Left ventricle myocardium inferior (tissue), 1 donor: ENCODE measurements around the gene GCNA. TPM values are rescaled to one million over a fixed set of nuclear protein-coding genes. Genes with fewer than 3 reads are reported as not detected.
"Not testable (repeated sequence)": the region's sequence is repeated elsewhere in the genome, so short reads cannot be mapped to it uniquely, and the experiment has no call there.

Experiments
- DNase-seq: peaks from one replicate; pipeline ENCODE4 v3.0.0-alpha.2; 2020
- H3K27ac ChIP-seq: fragments of 200-600 bp; replicated peaks from 2 replicates; pipeline ENCODE4 v1.8.0; 2021
- H3K27me3 ChIP-seq: fragments of 200-600 bp; 2 replicates; pipeline ENCODE4 v1.8.0; 2021; ENCODE audit warnings: low read depth
- H3K36me3 ChIP-seq: fragments of 200-600 bp; 2 replicates; pipeline ENCODE4 v1.8.0; 2021
- H3K4me1 ChIP-seq: fragments of 200-600 bp; 2 replicates; pipeline ENCODE4 v1.8.0; 2021
- H3K4me3 ChIP-seq: fragments of 200-600 bp; 2 replicates; pipeline ENCODE4 v1.8.0; 2021; ENCODE audit warnings: mild to moderate bottlenecking, moderate library complexity
- H3K9me3 ChIP-seq: fragments of 200-600 bp; replicated peaks from 2 replicates; pipeline ENCODE4 v1.8.0; 2021
- CTCF ChIP-seq: fragments of 200-600 bp; IDR thresholded peaks from 2 replicates; pipeline ENCODE4 v1.8.0; 2021; ENCODE audit warnings: antibody characterized with exemption, mild to moderate bottlenecking, borderline replicate concordance
- intact Hi-C: fragments of 100-400 bp; cut with micrococcal nuclease; formaldehyde crosslinking; loops from one replicate; pipeline ENCODE4 v1.11.0; 2022
- total RNA-seq: library from RNA; stranded (reverse); fragmentation: NEBNext Ultra II Directional; extraction: Animal tissue kit (Norgen Biotek cat#: 25700); gene quantifications from one replicate; pipeline ENCODE4 v1.2.1, GENCODE V29; 2021
- donor health status: DM: no; HTN: yes; CAD: no; lungs with severe emphysema.

Gene GCNA
- total RNA-seq, 1 donor from 2014 or later: 1.4 TPM

GRCh38 chrX:71637253-71637618, 59.0 kb downstream of the GCNA start:
- H3K27ac ChIP-seq: peak overlapping the region; percentile 51
- TF ChIP-seq CTCF: no peak
- no peak for DNase-seq
- H3K36me3 ChIP-seq: no peaks in the 10 kb centered on the region
- no peaks in the 10 kb centered on the region for H3K27me3 ChIP-seq
- intact Hi-C loops: no loop called here
- peaks cover 19% of the 10 kb centered on the region for H3K4me1 ChIP-seq
- H3K4me3 ChIP-seq: no peak overlapping the region
- H3K9me3 ChIP-seq: no peaks in the 10 kb centered on the region

- no peak overlapping the region for H3K4me3 ChIP-seq
- no peaks in the 10 kb centered on the region for H3K27me3 ChIP-seq
- TF ChIP-seq CTCF: no peak
- H3K4me1 ChIP-seq: peaks cover 17% of the 10 kb centered on the region
- intact Hi-C loops: no loop called here
- H3K27ac ChIP-seq: peak overlapping the region; percentile 51
- no peaks in the 10 kb centered on the region for H3K9me3 ChIP-seq
- H3K36me3 ChIP-seq: no peaks in the 10 kb centered on the region
- DNase-seq: no peak
Measured at GRCh38 chrX:71637848-71638247, 59.6 kb downstream of the GCNA start.

- no peak for DNase-seq
- Histone ChIP-seq H3K9me3 (no peaks in the 10 kb centered on the region), H3K27ac (no peak overlapping the region), H3K4me1 (peaks cover 12% of the 10 kb centered on the region), H3K27me3 (no peaks in the 10 kb centered on the region), H3K4me3 (no peak overlapping the region), H3K36me3 (no peaks in the 10 kb centered on the region)
- intact Hi-C loops: no loop called here
- no peak for TF ChIP-seq CTCF
Measured at GRCh38 chrX:71638409-71638808, 60.2 kb downstream of the GCNA start.

- no peaks in the 10 kb centered on the region for H3K36me3 ChIP-seq
- H3K4me3 ChIP-seq: no peak overlapping the region
- peaks cover 5% of the 10 kb centered on the region for H3K4me1 ChIP-seq
- no peak for TF ChIP-seq CTCF
- H3K9me3 ChIP-seq: no peaks in the 10 kb centered on the region
- DNase-seq: no peak
- H3K27me3 ChIP-seq: no peaks in the 10 kb centered on the region
- no peak overlapping the region for H3K27ac ChIP-seq
- intact Hi-C loops: no loop called here
Measured at GRCh38 chrX:71640002-71640401, 61.8 kb downstream of the GCNA start.

GRCh38 chrX:71644406-71644805, 66.2 kb downstream of the GCNA start:
- DNase-seq, intact Hi-C loops: not testable (repeated sequence)

GRCh38 chrX:71650333-71650969, 72.2 kb downstream of the GCNA start:
- H3K27me3 ChIP-seq: no peaks in the 10 kb centered on the region
- peak; percentile 47 for TF ChIP-seq CTCF
- intact Hi-C loops: no loop called here

More at GRCh38 chrX:71644406-71644805, 66.2 kb downstream of the GCNA start:
- not testable (repeated sequence) for H3K9me3 ChIP-seq, H3K4me1 ChIP-seq, H3K4me3 ChIP-seq, H3K27ac ChIP-seq, H3K36me3 ChIP-seq, H3K27me3 ChIP-seq

More at GRCh38 chrX:71650333-71650969, 72.2 kb downstream of the GCNA start:
- no peak for DNase-seq
- H3K4me1 ChIP-seq: no peaks in the 10 kb centered on the region
- no peaks in the 10 kb centered on the region for H3K9me3 ChIP-seq
- no peak overlapping the region for H3K27ac ChIP-seq
- H3K4me3 ChIP-seq: no peak overlapping the region
- H3K36me3 ChIP-seq: no peaks in the 10 kb centered on the region
